CD1c-positive myeloid dendritic cell (primary cell): ENCODE results near the gene CHST6.
"Not testable (repeated sequence)": the region's sequence is repeated elsewhere in the genome, so short reads cannot be mapped to it uniquely, and the experiment has no call there.

Experiments
- DNase-seq: peaks from one replicate; pipeline ENCODE4 v3.0.0-alpha.2; 2016; ENCODE audit errors: extremely low spot score

The CHST6 gene

GRCh38 chr16:75443298-75443697, 51.9 kb downstream of the CHST6 start:
- no peak for DNase-seq

- DNase-seq = peak; percentile 91
Measured at GRCh38 chr16:75433732-75434413, 61.4 kb downstream of the CHST6 start.

GRCh38 chr16:75432828-75433731, 62.2 kb downstream of the CHST6 start, which contains the start of gene CFDP1:
Gene CFDP1, minus strand, starts transcription at chr16:75433503. Its CDS starts 151 bp downstream, at chr16:75433352.
- DNase-seq = peak; percentile 98

DNA sequence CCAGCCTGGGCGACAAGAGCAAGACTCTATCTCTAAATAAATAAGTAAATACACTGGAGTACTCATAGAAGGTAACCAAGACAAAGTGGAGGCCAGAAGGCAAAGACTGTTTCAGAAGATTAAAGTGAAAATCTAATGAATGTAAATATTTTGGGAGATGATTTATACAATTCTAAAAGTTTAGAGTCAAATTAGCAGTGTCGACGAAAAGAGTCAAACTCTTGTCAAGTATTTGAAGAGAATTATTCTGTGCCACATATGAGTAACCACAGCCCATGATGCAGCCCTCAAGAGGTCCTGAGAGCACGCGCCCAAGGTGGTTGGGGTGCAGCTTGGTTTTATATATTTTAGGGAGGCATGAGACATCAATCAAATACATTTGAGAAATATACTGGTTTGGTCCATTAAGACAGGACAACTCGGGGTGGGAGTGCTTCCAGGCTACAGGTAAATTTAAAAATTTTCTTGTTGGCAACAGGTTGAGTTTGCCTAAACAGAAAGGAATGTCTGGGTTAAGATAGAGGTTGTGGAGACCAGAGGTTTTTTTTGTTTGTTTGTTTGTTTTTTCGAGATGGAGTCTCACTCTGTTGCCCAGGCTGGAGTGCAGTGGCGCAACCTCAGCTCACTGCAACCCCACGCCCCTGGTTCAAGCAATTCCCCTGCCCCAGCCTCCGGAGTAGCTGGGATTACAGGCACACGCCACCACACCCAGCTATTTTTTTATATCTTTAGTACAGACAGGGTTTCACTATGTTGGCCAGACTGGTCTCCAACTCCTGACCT, 65.4 kb downstream of the CHST6 start:
- DNase-seq = no peak

DNA sequence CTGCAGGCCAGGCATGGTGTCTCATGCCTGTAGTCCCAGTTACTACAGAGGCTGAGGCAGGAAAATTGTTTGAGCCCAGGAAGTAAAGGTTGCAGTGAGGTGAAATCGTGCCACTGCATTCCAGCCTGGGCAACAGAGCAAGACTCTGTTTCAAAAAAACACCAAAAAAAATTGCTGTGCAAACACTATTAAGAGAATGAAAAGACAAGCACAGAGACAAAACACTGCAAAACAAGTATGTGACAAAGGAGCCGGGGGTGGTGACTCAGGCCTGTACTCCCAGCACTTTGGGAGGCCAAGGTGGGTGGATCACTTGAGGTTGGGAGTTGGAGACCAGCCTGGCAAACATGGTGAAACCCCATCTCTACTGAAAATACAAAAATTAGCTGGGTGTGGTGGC, 68.7 kb downstream of the CHST6 start:
- not testable (repeated sequence) for DNase-seq

DNA sequence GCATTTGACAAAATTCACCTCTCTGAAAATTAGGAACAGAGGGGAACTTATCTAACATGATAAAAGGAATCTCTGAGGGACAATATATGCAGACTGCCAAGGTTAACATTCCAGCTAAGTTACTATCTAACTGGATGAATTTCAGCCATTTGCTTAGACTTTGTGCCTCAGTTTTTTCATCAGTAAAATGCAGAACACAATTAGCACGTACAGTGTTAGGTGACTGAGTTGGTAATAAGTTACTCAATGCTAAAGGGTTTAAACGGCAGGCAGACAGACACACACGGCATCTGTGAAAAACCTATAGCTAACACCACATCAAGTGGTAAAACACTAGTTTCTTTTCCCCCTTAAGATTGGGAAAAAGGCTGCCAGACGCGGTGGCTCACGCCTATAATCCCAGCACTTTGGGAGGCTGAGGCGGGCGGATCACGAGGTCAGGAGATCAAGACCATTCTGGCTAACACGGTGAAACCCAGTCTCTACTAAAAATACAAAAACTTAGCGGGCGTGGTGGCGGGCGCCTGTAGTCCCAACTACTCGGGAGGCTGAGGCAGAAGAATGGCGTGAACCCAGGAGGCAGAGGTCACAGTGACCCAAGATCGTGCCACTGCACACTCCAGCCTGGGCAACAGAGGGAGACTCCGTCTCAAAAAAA, 71.0 kb downstream of the CHST6 start:
- not testable (repeated sequence) for DNase-seq

GRCh38 chr16:75423723-75424104, 71.5 kb downstream of the CHST6 start:
- DNase-seq = no peak
